MM.1S (cell line): ENCODE data around the gene KIF25.
"Not testable (repeated sequence)": the region's sequence is repeated elsewhere in the genome, so short reads cannot be mapped to it uniquely, and the experiment has no call there.

ENCODE experiments used
- DNase-seq: peaks from one replicate; pipeline ENCODE4 v3.0.0-alpha.2; 2015
- H2AFZ ChIP-seq: fragments of 300-600 bp; sonication (generic); 2 replicates; pipeline ENCODE4 v1.6.0; 2016; ENCODE audit warnings: antibody characterized with exemption, low read length
- H3F3A ChIP-seq: fragments of 300-600 bp; sonication (generic); 2 replicates; pipeline ENCODE4 v1.6.1; 2016; ENCODE audit warnings: mild to moderate bottlenecking, antibody characterized with exemption, low read length, moderate library complexity, mixed read lengths; ENCODE audit not compliant: insufficient read depth
- H3K27ac ChIP-seq: fragments of 300-600 bp; sonication (generic); 2 replicates; pipeline ENCODE4 v1.5.1; 2016; ENCODE audit warnings: mild to moderate bottlenecking, low read length
- H3K27me3 ChIP-seq: fragments of 300-600 bp; sonication (generic); replicated peaks from 2 replicates; pipeline ENCODE4 v1.6.0; 2016; ENCODE audit warnings: low read length; ENCODE audit not compliant: insufficient read depth
- H3K36me3 ChIP-seq: fragments of 300-600 bp; sonication (generic); replicated peaks from 2 replicates; pipeline ENCODE4 v1.6.1; 2016; ENCODE audit warnings: mild to moderate bottlenecking, low read length, mixed read lengths; ENCODE audit not compliant: insufficient read depth
- H3K4me1 ChIP-seq: fragments of 300-600 bp; sonication (generic); 2 replicates; pipeline ENCODE4 v1.6.1; 2016; ENCODE audit warnings: low read length, mixed read lengths
- H3K4me2 ChIP-seq: fragments of 300-600 bp; sonication (generic); 2 replicates; pipeline ENCODE4 v1.6.0; 2016; ENCODE audit warnings: low read depth, low read length
- H3K4me3 ChIP-seq: fragments of 300-600 bp; sonication (generic); 2 replicates; pipeline ENCODE4 v1.5.1; 2016; ENCODE audit warnings: low read length, mixed read lengths
- H3K79me2 ChIP-seq: fragments of 300-600 bp; sonication (generic); 2 replicates; pipeline ENCODE4 v1.6.1; 2016; ENCODE audit warnings: mixed run types, low read length, mixed read lengths
- H3K9ac ChIP-seq: fragments of 300-600 bp; sonication (generic); 2 replicates; pipeline ENCODE4 v1.6.1; 2016; ENCODE audit warnings: low read length, mixed read lengths
- H3K9me2 ChIP-seq: fragments of 300-600 bp; sonication (generic); replicated peaks from 2 replicates; pipeline ENCODE4 v1.6.1; 2016; ENCODE audit warnings: mild to moderate bottlenecking, low read length, mixed read lengths; ENCODE audit not compliant: insufficient read depth
- H3K9me3 ChIP-seq: fragments of 300-600 bp; sonication (generic); replicated peaks from 2 replicates; pipeline ENCODE4 v1.6.1; 2016; ENCODE audit warnings: mild to moderate bottlenecking, low read length, mixed read lengths; ENCODE audit not compliant: insufficient read depth
- H4K20me1 ChIP-seq: fragments of 300-600 bp; sonication (generic); 2 replicates; pipeline ENCODE4 v1.6.1; 2016; ENCODE audit warnings: mild to moderate bottlenecking, low read length, moderate library complexity, mixed read lengths; ENCODE audit not compliant: insufficient read depth
- EZH2 ChIP-seq: fragments of 300-600 bp; sonication (generic); optimal IDR thresholded peaks from 2 replicates; pipeline ENCODE3; 2017; ENCODE audit warnings: low read depth, mild to moderate bottlenecking, antibody characterized with exemption, low read length, mixed read lengths
- EZH2phosphoT487 ChIP-seq: fragments of 300-600 bp; sonication (generic); IDR thresholded peaks from 2 replicates; pipeline ENCODE4 v1.6.1; 2018; ENCODE audit warnings: antibody characterized with exemption, low read length
- TF ChIP-seq, protein P1 (sequence below): fragments of 300-600 bp; sonication (generic); IDR thresholded peaks from 2 replicates; pipeline ENCODE4 v1.5.1; 2016; ENCODE audit warnings: antibody characterized with exemption, low read length, mixed read lengths

KIF25 gene

DNA sequence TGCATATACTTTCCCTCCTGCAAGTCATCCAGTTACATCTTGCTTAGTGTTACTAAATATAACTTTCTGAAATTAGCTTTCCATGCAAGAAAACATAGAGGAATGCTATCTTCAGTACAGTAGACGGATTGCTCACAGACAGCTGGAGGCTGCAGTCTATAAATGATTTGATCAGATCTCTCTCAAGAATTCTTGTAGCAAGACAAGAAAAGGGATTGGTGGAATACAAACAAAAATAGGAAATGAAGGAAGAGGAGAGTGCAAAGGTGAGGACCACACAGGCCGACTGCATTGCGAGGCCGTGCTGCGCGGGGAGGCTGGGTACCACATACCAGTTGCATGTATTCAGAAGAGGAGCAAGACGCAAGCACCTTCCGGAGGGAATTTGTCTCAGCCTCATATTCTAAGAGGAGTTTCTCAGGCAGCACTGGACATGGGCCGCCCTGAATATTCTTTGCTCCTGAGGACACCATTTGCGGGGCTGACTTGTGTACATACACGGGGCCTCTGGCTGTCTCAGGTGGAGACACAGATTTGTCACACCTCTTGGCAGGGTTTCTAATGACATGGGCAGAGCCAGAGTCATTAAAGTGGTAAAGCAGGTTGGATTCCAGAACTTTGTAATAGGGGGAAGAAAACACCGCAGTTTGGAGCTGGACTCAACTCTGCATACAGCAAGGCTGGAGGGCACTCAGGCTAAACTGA is 22.7 kb upstream of the KIF25 start:
- Histone ChIP-seq H3F3A (no peaks in the 10 kb centered on the region), H3K27ac (no peak overlapping the region), H3K4me3 (no peak overlapping the region), H3K4me1 (no peaks in the 10 kb centered on the region), H3K36me3 (no peaks in the 10 kb centered on the region), H2AFZ (no peak overlapping the region), H3K4me2 (no peak overlapping the region), H3K9me3 (no peaks in the 10 kb centered on the region), H3K27me3 (no peaks in the 10 kb centered on the region), H4K20me1 (no peaks in the 10 kb centered on the region), H3K79me2 (no peaks in the 10 kb centered on the region), H3K9ac (no peak overlapping the region), H3K9me2 (no peaks in the 10 kb centered on the region)
- TF ChIP-seq, protein P1, sequence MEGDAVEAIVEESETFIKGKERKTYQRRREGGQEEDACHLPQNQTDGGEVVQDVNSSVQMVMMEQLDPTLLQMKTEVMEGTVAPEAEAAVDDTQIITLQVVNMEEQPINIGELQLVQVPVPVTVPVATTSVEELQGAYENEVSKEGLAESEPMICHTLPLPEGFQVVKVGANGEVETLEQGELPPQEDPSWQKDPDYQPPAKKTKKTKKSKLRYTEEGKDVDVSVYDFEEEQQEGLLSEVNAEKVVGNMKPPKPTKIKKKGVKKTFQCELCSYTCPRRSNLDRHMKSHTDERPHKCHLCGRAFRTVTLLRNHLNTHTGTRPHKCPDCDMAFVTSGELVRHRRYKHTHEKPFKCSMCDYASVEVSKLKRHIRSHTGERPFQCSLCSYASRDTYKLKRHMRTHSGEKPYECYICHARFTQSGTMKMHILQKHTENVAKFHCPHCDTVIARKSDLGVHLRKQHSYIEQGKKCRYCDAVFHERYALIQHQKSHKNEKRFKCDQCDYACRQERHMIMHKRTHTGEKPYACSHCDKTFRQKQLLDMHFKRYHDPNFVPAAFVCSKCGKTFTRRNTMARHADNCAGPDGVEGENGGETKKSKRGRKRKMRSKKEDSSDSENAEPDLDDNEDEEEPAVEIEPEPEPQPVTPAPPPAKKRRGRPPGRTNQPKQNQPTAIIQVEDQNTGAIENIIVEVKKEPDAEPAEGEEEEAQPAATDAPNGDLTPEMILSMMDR = no peak
- no peak for TF ChIP-seq EZH2phosphoT487
- TF ChIP-seq EZH2 = no peak
- no peak for DNase-seq

DNA sequence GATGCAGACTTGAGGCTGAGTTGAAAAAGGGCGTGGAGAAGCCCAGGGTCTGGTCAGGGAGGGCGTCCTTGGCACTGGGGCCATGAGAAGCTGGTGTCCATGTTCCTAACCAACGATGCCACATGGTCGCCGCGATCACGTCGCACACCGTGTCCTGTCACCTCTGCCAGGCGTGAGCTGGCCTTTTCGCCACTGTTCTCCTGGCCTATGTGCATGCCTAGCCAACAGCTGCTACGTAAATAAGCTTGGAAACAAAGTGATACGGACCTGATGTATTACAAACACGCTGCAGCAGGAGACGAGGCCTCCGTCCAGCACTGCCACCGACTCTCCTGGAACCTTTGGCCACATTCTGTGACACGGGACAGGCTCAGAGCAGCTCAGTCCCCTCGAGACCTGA is 22.0 kb upstream of the KIF25 start:
- Histone ChIP-seq H3K9ac (no peak overlapping the region), H3K36me3 (no peaks in the 10 kb centered on the region)

DNA sequence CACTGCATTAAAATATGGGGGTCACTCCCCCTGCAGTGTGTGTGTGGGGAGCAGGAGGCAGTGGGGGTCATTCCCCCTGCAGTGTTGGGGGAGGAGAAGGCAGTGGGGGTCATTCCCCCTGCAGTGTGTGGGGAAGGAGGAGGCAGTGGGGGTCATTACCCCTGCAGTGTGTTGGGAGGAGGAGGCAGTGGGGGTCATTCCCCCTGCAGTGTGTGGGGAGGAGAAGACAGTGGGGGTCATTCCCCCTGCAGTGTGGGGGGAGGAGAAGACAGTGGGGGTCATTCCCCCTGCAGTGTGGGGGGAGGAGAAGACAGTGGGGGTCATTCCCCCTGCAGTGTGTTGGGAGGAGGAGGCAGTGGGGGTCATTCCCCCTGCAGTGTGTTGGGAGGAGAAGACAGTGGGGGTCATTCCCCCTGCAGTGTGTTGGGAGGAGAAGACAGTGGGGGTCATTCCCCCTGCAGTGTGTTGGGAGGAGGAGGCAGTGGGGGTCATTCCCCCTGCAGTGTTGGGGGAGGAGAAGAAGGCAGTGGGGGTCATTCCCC is 21.3 kb upstream of the KIF25 start:
- H3K9me2 ChIP-seq, H3K9ac ChIP-seq, H3K36me3 ChIP-seq, H2AFZ ChIP-seq, H3K79me2 ChIP-seq, H3K4me2 ChIP-seq, H3F3A ChIP-seq, H3K4me1 ChIP-seq, H3K9me3 ChIP-seq, H3K4me3 ChIP-seq, H3K27me3 ChIP-seq, H3K27ac ChIP-seq, DNase-seq, H4K20me1 ChIP-seq: not testable (repeated sequence)

More for the DNA sequence above, 22.0 kb upstream of the KIF25 start:
- Histone ChIP-seq H4K20me1 (no peaks in the 10 kb centered on the region), H3K4me1 (no peaks in the 10 kb centered on the region), H3K4me2 (no peak overlapping the region), H3F3A (no peaks in the 10 kb centered on the region), H2AFZ (no peak overlapping the region), H3K79me2 (no peaks in the 10 kb centered on the region), H3K9me3 (no peaks in the 10 kb centered on the region), H3K27ac (no peak overlapping the region), H3K27me3 (no peaks in the 10 kb centered on the region), H3K4me3 (no peak overlapping the region), H3K9me2 (no peaks in the 10 kb centered on the region)
- DNase-seq = no peak
- no peak for TF ChIP-seq EZH2
- TF ChIP-seq EZH2phosphoT487 = no peak
- TF ChIP-seq, protein P1 = no peak

DNA sequence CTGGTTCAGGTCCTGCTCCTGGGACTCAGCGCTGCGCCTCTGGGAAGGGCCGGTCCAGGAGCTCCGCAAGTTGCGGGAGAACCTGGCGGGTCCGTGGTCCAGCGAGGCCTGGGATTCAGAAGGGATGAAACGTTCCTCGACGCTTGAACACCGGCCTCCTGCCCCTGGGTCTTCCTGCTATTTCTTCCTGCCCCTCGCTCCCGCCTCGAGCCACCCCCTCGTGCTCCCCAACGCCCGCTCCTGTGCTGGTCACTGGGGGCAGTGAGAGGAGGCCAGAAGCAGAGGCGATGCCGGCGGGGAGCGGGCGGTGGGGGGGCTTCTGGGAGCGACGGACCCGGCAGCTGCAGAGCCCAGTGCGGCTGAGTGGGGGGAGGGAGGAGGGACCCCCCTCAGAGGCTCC is 20.8 kb upstream of the KIF25 start:
- TF ChIP-seq, protein P1 = no peak
- no peak for TF ChIP-seq EZH2
- no peak for TF ChIP-seq EZH2phosphoT487
- Histone ChIP-seq H3K9me3 (no peaks in the 10 kb centered on the region), H3K4me3 (no peak overlapping the region), H4K20me1 (no peaks in the 10 kb centered on the region), H3K4me1 (no peaks in the 10 kb centered on the region), H3K9ac (no peak overlapping the region), H3F3A (no peaks in the 10 kb centered on the region), H3K27ac (no peak overlapping the region), H3K36me3 (no peaks in the 10 kb centered on the region), H3K27me3 (no peaks in the 10 kb centered on the region), H2AFZ (no peak overlapping the region), H3K9me2 (no peaks in the 10 kb centered on the region), H3K79me2 (no peaks in the 10 kb centered on the region), H3K4me2 (no peak overlapping the region)
- no peak for DNase-seq
